Measurements from ENCODE around the gene SV2C. TPM values are rescaled to one million over a fixed set of nuclear protein-coding genes. Genes with fewer than 3 reads are reported as not detected.

The SV2C gene
- total and polyA plus RNA-seq, 4 donors, result under 0.01 to 0.04 (median 0.03) TPM; not detected in 1

DNA sequence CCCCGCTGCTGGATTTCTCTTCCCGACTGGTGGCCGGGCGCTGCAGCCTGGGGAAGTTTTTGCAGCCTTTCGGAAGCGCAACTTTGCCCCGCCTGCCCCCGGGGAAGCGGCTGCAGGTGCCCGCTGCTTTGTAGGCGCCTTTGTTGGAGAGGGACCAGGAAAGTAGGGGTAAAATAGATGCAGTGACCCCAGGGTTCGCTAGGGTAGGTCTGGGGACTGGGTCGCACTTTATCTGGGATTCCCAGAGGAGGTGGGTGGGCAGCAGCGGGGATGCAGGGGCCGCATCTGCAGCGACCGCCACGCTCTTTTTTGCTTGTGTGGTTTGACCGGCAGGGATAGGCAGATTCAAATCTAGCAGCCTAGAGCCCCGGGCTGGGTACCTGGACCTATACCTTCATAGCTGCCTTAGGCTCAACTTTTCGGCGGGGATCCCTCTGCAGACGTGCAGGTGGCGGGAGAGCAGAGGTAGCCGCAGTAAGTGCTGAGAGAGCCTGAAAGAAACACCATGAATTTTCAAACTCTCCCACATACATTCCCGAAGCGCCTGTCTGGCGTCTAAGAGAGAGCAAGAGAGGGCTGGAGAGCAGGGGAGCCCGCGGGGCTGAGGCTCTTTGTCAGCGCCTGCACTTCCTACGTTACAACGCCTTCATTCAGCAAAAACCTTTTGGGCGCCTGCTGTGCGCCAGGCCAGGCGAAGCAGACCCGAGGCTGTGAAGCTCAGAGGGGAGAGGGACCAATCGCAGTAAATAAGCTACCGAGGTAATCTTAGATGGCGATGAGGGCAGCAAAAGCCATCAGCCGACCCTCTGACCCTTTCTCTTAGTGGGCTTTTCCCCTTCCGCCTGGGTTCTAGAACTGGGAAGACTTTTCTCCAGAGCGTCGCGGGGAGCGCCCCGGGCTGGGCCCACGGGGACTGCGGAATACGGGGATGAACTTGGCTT is 642 bp downstream of the SV2C start (continued):
- TF ChIP-seq, protein P1, sequence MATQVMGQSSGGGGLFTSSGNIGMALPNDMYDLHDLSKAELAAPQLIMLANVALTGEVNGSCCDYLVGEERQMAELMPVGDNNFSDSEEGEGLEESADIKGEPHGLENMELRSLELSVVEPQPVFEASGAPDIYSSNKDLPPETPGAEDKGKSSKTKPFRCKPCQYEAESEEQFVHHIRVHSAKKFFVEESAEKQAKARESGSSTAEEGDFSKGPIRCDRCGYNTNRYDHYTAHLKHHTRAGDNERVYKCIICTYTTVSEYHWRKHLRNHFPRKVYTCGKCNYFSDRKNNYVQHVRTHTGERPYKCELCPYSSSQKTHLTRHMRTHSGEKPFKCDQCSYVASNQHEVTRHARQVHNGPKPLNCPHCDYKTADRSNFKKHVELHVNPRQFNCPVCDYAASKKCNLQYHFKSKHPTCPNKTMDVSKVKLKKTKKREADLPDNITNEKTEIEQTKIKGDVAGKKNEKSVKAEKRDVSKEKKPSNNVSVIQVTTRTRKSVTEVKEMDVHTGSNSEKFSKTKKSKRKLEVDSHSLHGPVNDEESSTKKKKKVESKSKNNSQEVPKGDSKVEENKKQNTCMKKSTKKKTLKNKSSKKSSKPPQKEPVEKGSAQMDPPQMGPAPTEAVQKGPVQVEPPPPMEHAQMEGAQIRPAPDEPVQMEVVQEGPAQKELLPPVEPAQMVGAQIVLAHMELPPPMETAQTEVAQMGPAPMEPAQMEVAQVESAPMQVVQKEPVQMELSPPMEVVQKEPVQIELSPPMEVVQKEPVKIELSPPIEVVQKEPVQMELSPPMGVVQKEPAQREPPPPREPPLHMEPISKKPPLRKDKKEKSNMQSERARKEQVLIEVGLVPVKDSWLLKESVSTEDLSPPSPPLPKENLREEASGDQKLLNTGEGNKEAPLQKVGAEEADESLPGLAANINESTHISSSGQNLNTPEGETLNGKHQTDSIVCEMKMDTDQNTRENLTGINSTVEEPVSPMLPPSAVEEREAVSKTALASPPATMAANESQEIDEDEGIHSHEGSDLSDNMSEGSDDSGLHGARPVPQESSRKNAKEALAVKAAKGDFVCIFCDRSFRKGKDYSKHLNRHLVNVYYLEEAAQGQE (IDR thresholded peaks at IDR 0.05), result no peak
- no peak for TF ChIP-seq JUND (IDR thresholded peaks at IDR 0.05)

DNA sequence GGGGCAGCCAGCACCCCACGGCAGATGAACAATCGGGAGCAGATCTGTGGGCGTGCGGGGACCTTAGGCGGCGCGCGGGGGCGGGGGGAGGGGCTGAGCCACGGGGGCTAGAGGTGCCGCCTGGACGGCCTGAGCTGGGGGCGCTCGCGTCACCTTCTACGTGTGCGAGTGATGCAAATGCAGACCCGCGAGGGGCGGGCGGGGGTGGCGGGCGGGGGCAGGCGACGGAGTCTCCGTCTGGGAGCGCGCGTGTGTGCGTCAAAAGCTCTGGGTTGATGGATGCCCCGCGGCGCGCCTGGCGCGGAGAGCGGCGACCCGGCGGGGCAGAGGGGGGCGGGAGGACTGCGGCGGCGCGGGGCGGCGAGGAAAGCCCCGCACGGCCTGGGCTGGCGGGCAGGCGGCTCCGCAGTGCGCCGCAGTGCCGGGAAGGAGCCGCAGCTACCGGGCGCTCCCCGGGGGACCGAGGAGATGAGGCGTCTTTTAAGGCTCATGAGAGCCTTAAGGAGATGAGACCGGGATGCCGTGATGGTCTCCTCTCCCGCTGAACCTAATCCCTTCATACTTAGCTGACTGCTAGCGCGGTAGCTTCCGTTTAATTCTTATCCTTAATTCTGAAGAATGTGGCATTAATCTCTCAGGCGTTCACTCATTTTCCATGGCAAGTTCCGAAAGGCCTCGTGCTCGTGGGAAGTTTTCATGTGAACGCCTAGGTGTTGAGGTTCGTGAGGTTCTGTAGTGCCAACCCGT is 1.5 kb downstream of the SV2C start:
- TF ChIP-seq, protein P2, sequence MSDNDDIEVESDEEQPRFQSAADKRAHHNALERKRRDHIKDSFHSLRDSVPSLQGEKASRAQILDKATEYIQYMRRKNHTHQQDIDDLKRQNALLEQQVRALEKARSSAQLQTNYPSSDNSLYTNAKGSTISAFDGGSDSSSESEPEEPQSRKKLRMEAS (IDR thresholded peaks at IDR 0.05), result no peak
- TF ChIP-seq, protein P3, sequence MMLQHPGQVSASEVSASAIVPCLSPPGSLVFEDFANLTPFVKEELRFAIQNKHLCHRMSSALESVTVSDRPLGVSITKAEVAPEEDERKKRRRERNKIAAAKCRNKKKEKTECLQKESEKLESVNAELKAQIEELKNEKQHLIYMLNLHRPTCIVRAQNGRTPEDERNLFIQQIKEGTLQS (IDR thresholded peaks at IDR 0.05), result no peak
- TF ChIP-seq GABPA (IDR thresholded peaks at IDR 0.05 in 1 of 2, conservative IDR thresholded peaks at IDR 0.05 in 1 of 2) (no peak), HNF4G (IDR thresholded peaks at IDR 0.05) (no peak), FOXA1 (IDR thresholded peaks at IDR 0.05) (no peak), TAF1 (conservative IDR thresholded peaks at IDR 0.05) (no peak), RAD21 (IDR thresholded peaks at IDR 0.05) (no peak), YY1 (IDR thresholded peaks at IDR 0.05) (no peak), HNF4A (conservative IDR thresholded peaks at IDR 0.05) (no peak), FOXA2 (IDR thresholded peaks at IDR 0.05) (no peak), SP1 (IDR thresholded peaks at IDR 0.05) (no peak), NR2F2 (IDR thresholded peaks at IDR 0.05) (no peak), JUND (IDR thresholded peaks at IDR 0.05) (no peak), RXRA (IDR thresholded peaks at IDR 0.05) (no peak), EGR1 (IDR thresholded peaks at IDR 0.05; ENCODE audit: low read depth in 2 of 2) (no peak)
- TF ChIP-seq, protein P4, sequence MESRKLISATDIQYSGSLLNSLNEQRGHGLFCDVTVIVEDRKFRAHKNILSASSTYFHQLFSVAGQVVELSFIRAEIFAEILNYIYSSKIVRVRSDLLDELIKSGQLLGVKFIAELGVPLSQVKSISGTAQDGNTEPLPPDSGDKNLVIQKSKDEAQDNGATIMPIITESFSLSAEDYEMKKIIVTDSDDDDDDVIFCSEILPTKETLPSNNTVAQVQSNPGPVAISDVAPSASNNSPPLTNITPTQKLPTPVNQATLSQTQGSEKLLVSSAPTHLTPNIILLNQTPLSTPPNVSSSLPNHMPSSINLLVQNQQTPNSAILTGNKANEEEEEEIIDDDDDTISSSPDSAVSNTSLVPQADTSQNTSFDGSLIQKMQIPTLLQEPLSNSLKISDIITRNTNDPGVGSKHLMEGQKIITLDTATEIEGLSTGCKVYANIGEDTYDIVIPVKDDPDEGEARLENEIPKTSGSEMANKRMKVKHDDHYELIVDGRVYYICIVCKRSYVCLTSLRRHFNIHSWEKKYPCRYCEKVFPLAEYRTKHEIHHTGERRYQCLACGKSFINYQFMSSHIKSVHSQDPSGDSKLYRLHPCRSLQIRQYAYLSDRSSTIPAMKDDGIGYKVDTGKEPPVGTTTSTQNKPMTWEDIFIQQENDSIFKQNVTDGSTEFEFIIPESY (IDR thresholded peaks at IDR 0.05), result no peak
- TF ChIP-seq, protein P1 (IDR thresholded peaks at IDR 0.05), result no peak
- TF ChIP-seq, protein P5, sequence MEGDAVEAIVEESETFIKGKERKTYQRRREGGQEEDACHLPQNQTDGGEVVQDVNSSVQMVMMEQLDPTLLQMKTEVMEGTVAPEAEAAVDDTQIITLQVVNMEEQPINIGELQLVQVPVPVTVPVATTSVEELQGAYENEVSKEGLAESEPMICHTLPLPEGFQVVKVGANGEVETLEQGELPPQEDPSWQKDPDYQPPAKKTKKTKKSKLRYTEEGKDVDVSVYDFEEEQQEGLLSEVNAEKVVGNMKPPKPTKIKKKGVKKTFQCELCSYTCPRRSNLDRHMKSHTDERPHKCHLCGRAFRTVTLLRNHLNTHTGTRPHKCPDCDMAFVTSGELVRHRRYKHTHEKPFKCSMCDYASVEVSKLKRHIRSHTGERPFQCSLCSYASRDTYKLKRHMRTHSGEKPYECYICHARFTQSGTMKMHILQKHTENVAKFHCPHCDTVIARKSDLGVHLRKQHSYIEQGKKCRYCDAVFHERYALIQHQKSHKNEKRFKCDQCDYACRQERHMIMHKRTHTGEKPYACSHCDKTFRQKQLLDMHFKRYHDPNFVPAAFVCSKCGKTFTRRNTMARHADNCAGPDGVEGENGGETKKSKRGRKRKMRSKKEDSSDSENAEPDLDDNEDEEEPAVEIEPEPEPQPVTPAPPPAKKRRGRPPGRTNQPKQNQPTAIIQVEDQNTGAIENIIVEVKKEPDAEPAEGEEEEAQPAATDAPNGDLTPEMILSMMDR (IDR thresholded peaks at IDR 0.05; ENCODE audit: low read depth, low read length, missing input control), result no peak
- WGBS, result 3% methylated on average over 74 of the region's 74 CpGs
- H3K4me1 ChIP-seq (ENCODE audit: control insufficient read depth in 4 of 4, insufficient read depth in 4 of 4, low read length in 3 of 4), result peaks cover 6 to 27% (median 18%) of the 10 kb centered on the region in 4 donors
- no peak overlapping the region for H3K9ac ChIP-seq (ENCODE audit: low read depth in 1 of 2, low read length in 2 of 2)
- H3K9me3 ChIP-seq (ENCODE audit: control insufficient read depth in 4 of 4, low read length in 3 of 4), result no peaks in the 10 kb centered on the region
- H3K27ac ChIP-seq (ENCODE audit: low read depth in 1 of 2, low read length in 2 of 2), result no peak overlapping the region
- peak overlapping the region in 1 of 3 donors; percentile 9 for H3K4me3 ChIP-seq (ENCODE audit: low read depth in 1 of 3, low read length in 3 of 3)
- peaks cover 5 to 31% (median 21%) of the 10 kb centered on the region in 4 donors for H3K27me3 ChIP-seq (ENCODE audit: control insufficient read depth in 4 of 4, insufficient read depth in 4 of 4, low read length in 3 of 4)
- H3K36me3 ChIP-seq (ENCODE audit: control insufficient read depth in 4 of 4, insufficient read depth in 3 of 4, low read depth in 1 of 4, low read length in 3 of 4), result no peaks in the 10 kb centered on the region
- DNase-seq (ENCODE audit: low spot score), result no peak

Measured in liver (tissue), 9 donors.